ENCODE measurements around the gene SBNO2.

The SBNO2 gene

DNA sequence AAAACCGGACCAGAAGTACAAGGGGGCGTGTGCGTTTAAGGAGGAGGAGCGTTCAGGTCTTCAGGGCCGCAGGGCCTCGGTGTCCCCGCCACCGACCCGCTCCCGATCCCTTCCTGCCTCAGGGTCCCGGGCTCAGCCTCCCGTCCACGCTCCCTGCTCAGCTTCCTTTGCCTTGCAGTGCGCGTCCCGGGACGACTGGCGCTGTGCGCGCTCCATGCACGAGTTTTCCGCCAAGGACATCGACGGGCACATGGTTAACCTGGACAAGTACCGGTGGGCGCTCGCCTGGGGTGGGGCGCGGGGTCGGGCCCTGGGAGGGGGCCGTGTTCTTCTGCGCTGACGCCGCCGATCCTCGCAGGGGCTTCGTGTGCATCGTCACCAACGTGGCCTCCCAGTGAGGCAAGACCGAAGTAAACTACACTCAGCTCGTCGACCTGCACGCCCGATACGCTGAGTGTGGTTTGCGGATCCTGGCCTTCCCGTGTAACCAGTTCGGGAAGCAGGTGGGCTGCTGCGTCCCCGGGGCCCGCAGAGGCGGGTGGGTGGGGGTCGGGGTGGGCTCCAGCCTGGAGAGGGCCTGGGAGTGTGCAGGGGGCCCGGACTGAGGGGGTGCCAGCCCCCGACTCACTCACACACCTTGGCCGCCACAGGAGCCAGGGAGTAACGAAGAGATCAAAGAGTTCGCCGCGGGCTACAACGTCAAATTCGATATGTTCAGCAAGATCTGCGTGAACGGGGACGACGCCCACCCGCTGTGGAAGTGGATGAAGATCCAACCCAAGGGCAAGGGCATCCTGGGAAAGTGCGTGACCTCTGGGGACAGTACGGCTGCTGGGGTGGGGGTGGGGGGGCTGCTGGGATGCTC, 68.8 kb downstream of the SBNO2 start:
- DNase-seq, result no peak

DNA sequence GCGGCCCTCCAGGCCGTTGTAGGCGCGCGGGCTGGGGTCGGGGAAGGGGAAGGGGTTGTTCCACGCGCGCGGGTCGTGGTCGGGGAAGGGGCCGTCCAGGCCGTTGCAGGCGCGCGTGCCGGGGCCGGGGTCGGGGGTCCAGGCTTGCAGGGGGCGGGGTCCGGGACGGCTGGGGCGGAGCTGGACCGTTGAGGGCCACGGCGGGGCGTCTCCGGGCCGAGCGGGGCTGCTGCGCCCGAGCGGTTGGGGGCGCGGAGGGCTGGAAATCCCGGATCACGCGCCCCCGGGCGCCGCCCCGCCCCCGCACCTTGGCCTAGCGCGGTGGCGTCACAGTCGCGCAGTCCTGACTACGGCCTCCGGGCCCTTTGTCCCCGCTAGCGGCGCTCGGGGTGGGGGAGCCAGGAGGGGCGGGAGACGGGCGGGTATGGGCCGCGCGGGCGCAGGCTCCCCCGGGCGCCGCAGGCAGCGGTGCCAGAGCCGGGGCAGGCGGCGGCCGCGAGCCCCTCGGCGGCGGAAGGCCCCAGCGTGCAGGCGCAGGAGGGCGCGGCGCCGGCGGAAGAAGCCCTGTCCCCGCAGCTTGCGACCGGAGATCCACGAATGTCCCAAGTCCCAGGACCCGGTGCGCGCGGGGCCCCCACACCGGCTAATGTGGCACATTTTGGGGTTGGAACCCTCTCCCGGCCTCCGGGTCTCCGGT, 69.6 kb downstream of the SBNO2 start:
- peak; percentile 80 for DNase-seq

DNA sequence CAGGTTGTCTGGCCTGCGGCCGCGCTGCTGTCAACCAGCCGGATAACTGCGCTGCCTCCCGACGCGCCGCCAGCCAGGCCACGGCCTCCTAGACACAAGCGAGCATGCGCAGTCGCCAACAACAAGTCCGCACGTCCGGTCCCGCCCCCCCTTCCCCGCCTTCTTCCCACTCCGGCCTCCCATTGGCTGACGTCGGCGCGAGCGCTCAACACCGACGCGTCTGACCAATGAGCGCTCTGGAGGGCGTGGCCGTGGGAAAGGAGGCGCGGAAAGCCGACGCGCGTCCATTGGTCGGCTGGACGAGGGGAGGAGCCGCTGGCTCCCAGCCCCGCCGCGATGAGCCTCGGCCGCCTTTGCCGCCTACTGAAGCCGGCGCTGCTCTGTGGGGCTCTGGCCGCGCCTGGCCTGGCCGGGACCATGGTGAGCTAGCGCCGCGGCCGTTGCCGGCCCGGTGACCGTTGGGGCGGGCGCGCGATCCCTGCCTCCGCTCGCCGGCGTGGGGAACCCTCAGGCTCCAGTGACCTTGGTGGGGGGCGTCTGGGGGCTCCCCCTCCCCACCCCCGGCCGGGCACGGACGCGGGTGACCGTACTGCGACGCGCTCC, 70.3 kb downstream of the SBNO2 start, which contains the start of gene GPX4:
TSS of gene GPX4 (plus strand) at position 287 of the 603 bp plus-strand sequence. CDS start at position 337, 50 bp downstream.
- DNase-seq, result peak; percentile 99

DNA sequence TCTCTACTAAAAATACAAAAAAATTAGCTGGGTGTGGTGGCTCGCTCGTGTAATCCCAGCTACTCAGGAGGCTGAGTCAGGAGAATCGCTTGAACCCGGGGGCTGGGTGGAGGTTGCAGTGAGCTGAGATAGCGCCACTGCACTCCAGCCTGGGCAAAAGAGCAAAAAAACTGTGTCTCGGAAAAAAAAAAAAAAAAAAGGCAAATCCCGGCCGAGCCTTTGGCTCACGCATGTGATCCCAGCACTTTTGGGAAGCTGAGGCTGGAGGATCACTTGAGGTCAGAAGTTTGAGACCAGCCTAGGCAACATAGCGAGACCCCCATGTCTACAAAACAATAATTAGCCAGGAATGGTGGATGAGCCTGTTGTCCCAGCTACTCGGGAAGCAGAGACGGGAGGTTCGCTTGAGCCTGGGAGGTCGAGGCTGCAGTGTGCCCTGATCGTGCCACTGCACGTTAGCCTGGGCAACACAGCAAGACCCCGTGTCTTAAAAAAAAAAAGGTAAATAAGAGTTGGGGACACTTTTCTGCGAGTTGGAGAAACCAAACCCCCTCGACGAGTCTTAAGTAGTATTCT, 70.8 kb downstream of the SBNO2 start:
- no peak for DNase-seq

DNA sequence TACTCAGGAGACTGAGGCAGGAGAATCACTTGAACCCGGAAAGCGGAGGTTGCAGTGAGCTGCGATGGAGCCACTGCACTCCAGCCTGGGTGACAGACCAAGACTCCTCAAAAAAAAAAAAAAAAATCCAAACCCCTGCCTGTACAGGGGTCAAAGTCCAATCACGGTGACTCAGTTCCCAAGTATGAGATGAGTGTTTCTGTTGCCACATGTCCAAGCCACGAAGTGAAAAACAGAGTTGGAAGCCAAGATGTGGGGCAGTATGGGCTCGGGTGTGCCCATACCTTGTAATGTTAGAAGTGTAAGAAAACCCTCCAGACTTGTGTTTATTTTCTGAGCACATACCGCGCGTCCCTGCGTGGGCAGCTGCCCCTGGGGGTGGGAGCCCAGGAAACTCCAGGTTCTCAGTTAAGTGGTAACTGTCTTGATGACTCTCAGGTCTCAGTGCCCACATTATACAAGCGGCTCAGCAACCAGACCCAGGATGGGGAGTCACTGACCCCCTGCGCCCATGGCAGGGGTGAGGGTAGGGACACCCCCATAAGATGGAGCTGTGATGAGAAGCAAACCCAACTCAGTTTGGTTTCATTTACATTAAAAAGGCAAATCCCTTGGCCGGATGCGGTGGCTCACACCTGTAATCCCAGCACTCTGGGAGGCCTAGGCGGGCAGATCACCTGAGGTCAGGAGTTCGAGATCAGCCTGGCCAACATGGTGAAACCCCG, 71.5 kb downstream of the SBNO2 start:
- peak; percentile 52 for DNase-seq

DNA sequence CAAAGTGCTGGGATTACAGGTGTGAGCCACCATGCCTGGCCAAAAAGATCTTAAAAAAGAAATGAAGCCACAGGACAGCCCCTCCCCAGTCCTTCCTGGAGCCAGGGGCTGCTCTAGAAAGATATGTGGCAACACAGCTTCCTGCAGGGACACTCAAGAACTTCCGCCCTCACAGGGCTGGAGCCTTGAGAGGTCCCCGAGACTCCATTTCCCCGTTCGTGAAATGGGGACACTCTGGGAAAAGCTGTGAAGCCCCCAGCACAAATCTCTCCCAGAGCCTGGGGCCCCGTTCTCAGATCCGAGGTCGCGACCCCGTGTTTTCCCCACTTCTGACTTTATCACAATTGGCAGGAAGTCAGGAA, 72.8 kb downstream of the SBNO2 start:
- DNase-seq, result no peak

DNA sequence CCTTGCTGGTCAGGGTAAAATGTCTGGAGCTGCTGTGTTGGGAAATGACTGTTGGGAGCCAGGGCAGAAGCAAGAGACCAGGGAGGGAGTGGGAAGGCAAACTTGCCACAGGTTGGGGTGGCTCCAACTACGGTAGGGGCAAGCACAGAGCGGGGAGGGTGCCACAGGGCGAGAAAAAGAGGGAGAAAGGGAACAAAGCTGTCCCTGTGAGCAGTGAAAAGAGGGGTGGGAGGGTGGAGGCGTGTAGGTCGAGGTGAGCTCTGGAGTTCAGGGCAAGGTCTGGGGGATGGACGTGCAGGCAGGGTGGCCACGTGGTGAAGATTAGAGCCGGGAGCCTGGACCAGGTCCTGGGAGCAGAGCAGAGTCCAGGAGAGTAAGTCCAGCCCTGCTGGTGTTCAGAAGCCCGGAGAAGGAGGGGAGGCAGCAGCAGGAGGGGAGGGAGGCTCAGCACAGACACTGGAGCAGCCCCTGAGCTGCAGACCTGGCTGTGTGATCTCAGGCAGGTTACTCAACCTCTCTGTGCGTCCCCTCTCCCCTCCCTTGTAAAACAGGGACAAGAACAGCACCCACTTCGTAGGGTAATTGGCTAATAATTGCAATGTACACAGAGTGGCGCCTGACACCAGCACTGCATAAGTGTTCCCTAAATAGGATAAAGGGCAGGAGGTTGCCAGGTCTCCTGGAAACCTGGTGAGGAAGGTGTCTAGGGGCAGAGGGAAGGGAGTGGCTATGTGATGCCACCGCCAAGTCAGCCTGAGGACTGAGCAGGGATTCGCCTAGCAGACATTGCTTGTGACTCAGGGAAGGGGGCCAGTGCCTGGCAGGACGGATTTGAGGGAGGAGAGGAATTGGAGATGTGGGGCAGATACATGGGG, 75.7 kb downstream of the SBNO2 start:
- no peak for DNase-seq

DNA sequence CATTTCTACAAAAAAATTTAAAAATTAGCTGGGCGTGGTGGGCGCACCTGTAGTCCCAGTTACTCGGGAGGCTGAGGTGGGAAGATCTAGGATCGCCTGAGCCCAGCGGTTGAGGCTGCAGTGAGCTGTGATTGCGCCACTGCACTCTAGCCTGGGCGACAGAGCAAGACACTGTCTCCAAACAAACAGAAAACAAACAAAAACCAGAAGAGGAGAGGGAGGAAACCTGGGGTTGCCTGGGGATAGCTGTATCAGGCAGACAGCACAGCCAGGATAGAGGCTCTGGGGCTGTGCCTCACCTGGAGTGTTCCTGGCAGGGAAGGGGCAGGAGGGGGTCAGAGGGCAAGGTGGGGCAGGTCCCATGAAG, 76.3 kb downstream of the SBNO2 start:
- DNase-seq, result no peak

DNA sequence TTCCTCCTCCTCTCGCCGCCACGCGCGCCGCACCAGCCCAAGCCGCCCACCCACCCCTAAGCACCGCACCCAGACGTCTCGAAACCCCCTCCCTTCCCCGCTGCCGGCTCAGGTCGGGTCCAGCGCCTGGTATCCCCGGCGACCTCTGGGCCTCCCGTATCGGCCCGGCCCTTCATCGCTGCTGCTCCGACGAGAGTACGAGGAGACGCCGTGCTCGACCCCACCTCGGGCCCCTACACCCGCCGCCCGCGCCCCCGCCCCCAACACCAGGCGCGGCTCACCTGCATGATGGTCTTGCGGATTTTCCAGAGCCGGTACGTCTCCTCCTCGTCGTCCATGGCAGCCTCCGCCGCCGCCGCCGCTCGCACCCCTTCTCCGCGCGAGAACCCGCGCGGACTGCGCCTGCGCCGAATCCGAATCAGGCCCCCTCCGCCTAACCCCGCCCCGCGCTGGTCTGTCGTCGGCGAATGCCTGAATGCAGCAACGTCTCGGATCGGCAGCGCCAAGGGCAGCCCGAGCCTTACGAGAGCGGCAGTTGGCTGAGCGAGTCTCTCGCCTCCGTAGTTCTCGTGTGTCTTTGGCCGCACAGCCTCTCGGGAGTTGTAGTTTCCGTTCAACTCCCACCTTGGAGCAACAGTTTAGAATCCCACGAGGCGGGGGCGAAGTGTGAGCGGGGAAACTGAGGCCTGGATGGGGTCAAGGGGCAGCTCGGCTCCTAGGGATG, 78.9 kb downstream of the SBNO2 start, which contains the start of gene POLR2E:
TSS of gene POLR2E (minus strand) at position 398 of the 724 bp plus-strand sequence. CDS start at position 338, 60 bp downstream.
- DNase-seq, result peak; percentile 98

DNA sequence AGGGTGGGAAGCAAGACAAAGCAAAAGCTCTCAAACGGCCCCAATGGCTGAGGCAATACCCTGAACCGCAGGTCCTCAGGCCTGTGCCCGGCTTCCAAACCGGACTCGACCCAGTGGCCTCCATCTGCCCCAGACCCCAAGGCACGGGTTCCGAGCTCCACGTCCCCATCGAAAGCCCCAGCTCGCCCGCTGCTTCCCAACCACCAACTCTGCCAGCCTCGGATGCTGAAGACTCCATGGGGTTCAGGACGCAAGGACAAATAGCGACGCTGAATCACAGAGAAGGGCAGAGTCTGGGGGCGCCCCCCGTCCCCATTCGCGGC, 79.5 kb downstream of the SBNO2 start:
- DNase-seq, result no peak

DNA sequence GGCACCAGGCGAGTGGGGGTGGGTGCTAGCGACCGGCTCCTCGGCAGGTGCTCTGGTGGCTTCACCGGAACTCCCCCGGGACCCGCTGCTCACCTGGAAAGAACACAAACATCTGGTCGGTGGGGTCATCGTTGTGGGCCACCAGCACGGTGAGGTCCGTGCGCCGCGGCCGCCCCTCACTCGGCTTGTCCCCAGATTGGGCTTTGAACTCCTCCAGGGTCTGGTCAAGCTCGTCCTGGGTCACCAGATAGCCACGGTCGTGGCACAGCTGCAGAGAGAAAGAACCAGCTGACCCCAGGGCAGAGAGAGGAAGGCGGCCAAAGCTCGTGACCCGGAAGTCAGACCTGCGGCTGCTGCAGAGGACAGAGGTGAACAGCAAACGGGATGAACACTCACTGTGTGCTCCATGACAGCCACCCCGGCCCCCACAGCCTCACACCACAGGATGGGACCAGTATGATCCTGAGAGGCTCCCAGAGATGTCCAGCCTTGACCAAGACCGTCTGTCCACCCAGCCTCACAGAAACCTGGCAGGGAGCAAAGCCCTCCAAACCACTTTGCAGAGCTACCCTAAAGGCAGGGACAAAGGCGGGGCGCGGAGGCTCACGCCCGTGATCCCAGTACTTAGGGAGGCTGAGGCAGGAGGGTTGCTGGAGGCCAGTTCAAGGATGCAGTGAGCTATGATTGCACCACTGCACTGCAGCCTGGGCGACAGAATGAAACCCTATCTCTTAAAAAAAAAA, 80.1 kb downstream of the SBNO2 start:
- DNase-seq, result no peak

DNA sequence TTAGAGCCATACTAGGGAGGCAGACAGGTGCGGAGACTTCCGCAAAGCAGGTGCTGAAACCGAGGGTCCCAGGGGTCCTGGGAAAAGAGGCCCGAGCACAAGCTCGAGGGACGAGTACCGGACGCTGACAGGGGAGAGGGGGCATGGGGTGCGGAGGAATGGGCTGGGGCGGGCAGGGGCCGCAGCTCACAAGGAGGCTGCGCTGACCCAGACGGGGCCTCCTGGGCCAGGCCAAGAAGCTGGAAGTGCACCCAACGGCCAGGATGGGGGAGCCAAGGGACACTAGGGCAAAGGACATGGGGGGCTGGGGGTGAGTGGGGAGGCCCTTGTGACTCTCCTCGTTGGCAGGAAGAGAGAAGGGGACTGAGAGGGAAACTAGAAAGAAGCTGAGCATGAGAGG, 80.7 kb downstream of the SBNO2 start:
- no peak for DNase-seq

DNA sequence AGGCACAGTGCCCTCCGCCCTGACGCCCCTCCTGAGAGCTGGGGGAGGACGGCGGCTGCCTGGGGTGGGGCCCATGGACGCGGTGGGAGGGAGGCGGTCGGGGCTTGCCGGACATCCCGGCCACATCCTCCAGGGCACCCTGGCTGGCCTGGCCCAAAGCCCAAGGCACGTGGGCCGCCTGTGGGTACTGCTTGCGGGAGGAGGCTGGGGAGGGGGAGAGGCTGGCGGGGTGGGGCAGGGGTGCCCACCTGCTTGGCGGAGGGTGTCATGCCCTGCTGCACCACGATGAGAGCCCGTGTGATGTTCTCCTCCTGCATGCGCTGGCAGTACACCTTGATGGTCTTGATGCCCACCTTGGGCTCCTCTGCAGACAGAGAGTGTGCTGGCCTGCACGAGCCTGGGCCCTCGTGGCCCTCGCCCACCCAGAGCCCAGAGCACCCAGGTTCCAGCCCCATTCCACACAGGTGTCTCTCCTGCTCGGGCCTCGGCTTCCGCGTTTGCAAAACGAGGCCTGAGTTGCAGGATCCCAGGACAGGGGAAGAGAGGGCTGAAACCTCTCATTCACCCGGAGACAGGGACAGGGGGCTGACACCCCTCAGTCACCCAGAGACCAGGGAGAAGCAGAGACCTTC, 82.4 kb downstream of the SBNO2 start:
- DNase-seq, result no peak

DNA sequence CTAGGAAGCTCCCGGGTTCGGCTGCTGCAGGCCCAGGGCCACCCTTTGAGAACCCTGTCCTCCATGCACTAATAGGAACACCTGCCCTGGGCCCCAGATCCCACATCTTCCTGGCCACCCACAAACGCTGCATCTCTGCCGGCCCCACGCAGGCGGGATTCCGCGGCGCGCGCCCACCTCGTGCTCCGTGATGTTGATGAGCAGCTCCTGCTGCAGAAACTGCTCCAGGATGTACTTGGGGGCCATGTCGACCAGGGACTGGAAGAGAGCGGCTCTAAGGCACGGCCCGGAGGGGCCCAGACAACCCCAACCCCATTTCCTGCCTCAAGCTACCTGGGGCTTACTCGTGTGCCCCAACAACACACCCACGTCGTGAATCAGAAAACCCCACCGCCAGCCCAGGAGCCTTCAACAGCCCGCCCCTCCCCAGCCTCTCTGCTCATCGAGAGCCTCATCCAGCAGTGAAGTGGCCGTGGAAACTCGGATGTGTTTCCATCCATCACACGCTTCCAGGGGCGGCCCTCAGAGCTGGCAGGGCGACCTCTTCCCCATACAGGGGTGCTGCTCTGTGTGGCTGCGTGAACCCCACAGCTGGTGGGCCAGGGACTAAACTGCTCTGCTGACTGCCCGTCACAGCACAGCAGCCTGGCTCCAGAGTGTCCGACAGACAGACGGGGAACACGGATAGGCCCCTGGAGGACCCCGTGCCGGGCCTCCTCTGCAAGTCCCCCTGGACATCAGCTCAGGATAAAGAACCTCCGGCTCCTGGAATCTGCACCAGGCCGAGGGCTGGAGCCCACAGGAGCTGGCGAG, 83.1 kb downstream of the SBNO2 start:
- no peak for DNase-seq

DNA sequence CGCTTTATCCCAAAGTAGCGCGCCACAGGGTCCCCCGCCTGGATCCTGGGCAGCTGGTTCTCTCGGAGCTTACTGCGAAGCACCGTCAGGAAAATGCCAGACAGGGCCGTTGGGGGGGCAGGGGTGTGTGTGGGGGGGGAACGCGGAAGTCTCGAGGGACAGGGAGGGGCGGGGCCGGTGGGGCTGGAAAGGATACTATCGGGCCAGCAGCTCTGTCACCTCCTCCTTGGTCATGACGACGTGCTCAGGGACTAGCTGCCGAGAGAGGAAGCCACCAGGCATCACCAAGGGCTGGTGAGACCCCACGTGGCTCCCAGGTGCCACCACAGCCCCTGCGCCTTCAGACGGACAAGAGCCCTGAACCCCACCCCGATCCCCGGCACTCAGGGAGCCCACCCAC, 84.2 kb downstream of the SBNO2 start:
- peak; percentile 69 for DNase-seq

DNA sequence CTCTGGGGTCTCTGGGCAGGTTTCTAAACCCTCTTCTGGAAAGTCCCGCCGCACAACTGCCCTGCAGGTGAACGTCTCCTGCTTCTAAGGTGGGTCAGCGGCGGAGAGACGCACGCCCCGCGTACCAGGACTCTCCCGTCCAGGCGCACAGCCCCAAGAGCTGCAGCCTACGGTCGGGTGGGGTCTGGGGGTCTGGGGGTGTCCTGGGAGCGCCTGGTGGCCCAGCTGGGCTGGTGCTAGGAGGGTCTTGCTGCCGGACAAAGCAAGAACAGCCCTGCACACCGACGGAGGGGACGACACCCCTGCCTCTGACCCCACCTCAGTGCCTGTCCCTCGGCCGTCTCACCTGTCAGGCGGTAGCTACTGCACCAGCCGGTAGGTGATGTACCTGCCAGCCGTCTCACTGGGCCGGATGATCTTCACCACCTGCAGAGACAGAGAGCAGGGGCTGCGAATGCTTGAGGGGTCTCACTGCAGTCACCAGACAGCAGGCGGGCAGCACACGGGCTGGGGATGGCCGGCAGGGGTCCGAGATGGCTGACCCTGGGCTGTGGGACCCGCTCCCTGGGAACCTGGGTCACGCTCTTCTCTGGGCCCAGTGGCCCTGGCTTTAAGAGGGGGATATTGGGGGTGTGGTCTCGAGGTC, 84.8 kb downstream of the SBNO2 start:
- no peak for DNase-seq

DNA sequence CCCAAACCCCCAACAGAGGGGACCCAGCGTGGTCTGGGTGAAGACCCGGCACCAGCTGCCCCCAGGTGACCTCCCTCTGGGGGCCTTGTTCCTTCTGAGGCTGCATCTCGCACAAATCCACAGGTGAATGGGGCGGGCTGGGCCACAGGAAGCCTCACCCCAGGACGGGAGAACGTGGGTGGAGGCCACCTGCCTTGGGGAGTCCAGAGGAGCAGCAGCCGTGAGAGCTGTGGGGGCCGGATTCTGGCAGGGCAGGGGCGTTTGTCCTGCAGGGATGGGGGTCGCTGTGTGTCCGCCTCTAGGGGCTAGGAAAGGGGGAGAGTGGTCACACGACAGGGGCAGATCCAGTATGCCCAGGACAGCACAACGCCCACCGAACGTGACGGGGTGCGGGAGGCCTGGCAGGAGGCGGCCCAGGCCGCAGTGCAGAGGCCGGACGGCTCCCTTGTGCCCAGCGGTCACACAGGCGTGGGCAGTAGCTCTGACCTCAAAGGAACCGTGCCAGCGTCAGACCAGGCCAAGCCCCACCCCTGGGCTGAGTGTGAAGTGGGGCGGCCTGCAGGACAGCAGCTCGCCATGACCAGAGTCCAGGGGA, 85.6 kb downstream of the SBNO2 start:
- DNase-seq, result no peak

DNA sequence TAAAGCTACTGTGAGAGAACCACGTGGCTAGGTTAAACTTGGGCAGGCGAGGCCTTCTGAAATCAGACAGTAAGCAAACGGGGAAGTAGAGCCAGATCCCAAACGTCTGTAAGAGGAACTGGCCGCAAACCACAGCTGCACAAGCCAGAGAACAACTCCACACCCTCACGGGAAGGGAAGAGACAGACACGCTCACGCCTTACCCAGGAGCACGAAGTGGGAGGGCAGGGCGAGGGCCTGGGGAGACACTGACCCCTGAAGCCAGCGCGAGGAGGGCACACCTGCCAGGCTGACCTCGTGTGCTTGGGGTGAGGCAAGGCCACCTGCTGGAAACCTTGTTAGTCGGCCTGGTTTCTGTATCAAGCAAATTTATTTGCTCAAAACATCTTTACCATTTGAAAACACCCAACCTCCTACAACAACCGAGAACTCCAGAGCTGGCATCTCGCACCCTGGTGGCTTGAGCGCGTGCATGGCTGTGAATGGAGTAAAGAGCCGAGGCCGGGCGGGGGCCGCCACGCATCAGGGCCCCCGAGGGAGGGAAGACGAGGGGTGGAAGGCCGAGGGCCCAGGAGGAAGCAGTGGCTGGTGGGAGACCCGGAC, 86.2 kb downstream of the SBNO2 start:
- DNase-seq, result peak; percentile 60
